ENCODE results near the gene HPRT1. TPM values are rescaled to one million over a fixed set of nuclear protein-coding genes. Genes with fewer than 3 reads are reported as not detected.
A peak's percentile ranks its signal among the peaks of the same experiment; 100 is the strongest.

Gene HPRT1
- total and polyA plus RNA-seq, 2 experiments from 2014 or later = 6.5 to 14.0 TPM

GRCh38 chrX:134544513-134545151 lies 84.7 kb downstream of the HPRT1 start:
- WGBS (ENCODE audit: low lambda C conversion rate, missing lambda C conversion rate) = 47% methylated on average over 35 of the region's 52 CpGs
- Histone ChIP-seq H4K20me1 (ENCODE audit: insufficient read depth, poor library complexity, severe bottlenecking) (no peaks in the 10 kb centered on the region), H3K4me2 (peak overlapping the region; percentile 87)

DNA sequence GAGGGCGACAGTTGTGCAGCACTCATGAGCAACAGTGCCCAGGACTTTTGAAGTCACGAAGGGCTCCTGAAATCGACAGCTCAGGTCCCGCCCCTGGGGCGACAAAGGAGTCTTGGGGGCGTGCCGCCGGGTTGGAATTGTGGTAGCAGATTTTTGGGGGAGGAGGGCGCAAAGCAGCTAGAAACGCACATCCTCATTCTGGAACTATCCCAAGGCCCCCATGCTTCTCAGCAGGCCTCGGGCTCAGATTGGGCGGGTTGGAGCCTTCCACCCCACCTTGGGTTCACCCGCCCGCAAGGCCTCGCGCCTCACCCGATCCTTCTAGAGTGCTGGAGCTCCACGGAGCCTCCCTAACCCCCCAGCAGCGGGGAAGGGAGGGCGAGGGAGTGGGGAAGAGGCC lies 85.5 kb downstream of the HPRT1 start:
- H3K36me3 ChIP-seq (replicated peaks; ENCODE audit: insufficient read depth, low read depth) = no peaks in the 10 kb centered on the region
- H3K4me3 ChIP-seq = no peak overlapping the region
- H3K9me2 ChIP-seq (replicated peaks; ENCODE audit: insufficient read depth) = no peaks in the 10 kb centered on the region
- H3K79me2 ChIP-seq = peaks cover 16% of the 10 kb centered on the region
- H4K20me1 ChIP-seq (ENCODE audit: insufficient read depth, poor library complexity, severe bottlenecking) = no peaks in the 10 kb centered on the region
- TF ChIP-seq CTCF (IDR thresholded peaks at IDR 0.05; ENCODE audit: poor library complexity) (no peak), EZH2phosphoT487 (IDR thresholded peaks at IDR 0.05; ENCODE audit: low read depth, severe bottlenecking, unreplicated experiment) (no peak), EZH2 (IDR thresholded peaks at IDR 0.05; ENCODE audit: borderline replicate concordance) (no peak)
- no peak overlapping the region for H2AFZ ChIP-seq
- H3K4me2 ChIP-seq = peak overlapping the region; percentile 87
- peak overlapping the region; percentile 58 for H3K27ac ChIP-seq
- WGBS (ENCODE audit: low lambda C conversion rate, missing lambda C conversion rate) = 83% methylated on average over 19 of the region's 20 CpGs
- no peaks in the 10 kb centered on the region for H3K9me3 ChIP-seq (ENCODE audit: low read depth)
- no peaks in the 10 kb centered on the region for H3K27me3 ChIP-seq
- no peaks in the 10 kb centered on the region for H3K4me1 ChIP-seq (ENCODE audit: insufficient read depth)
- DNase-seq (ENCODE audit: low spot score) = no peak

More at GRCh38 chrX:134544513-134545151, 84.7 kb downstream of the HPRT1 start:
- no peak overlapping the region for H2AFZ ChIP-seq
- H3K4me1 ChIP-seq (ENCODE audit: insufficient read depth) = no peaks in the 10 kb centered on the region
- peak; percentile 32 for DNase-seq (ENCODE audit: low spot score)
- H3K27ac ChIP-seq = peak overlapping the region; percentile 58
- TF ChIP-seq EZH2 (IDR thresholded peaks at IDR 0.05; ENCODE audit: borderline replicate concordance) (no peak), EZH2phosphoT487 (IDR thresholded peaks at IDR 0.05; ENCODE audit: low read depth, severe bottlenecking, unreplicated experiment) (no peak), CTCF (IDR thresholded peaks at IDR 0.05; ENCODE audit: poor library complexity) (no peak)
- H3K9me3 ChIP-seq (ENCODE audit: low read depth) = no peaks in the 10 kb centered on the region
- H3K9me2 ChIP-seq (replicated peaks; ENCODE audit: insufficient read depth) = no peaks in the 10 kb centered on the region
- H3K4me3 ChIP-seq = no peak overlapping the region
- no peaks in the 10 kb centered on the region for H3K27me3 ChIP-seq
- peaks cover 16% of the 10 kb centered on the region for H3K79me2 ChIP-seq
- no peaks in the 10 kb centered on the region for H3K36me3 ChIP-seq (replicated peaks; ENCODE audit: insufficient read depth, low read depth)

DNA sequence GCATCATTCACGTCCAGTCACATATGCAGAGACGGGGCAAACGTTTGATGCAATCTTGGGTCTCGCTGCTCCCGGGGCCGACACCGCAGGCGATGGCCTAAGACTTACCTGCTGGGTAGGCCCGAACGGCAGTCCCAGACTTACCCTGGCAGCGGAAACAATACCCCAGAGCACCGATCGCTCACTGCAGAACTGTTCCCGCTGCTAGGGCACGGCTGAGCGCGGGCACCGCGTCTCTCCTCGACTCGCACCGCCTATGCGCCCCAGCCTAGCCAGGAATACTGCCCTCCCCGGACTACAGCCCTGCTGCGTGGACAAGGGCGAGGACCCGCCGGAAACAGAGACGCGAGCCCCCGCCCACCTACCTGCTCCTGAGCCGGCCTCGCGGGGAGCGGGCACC lies 86.2 kb downstream of the HPRT1 start:
- no peaks in the 10 kb centered on the region for H3K4me1 ChIP-seq (ENCODE audit: insufficient read depth)
- H3K36me3 ChIP-seq (replicated peaks; ENCODE audit: insufficient read depth, low read depth) = no peaks in the 10 kb centered on the region
- H3K27me3 ChIP-seq = no peaks in the 10 kb centered on the region
- 78% methylated on average over 33 of the region's 35 CpGs for WGBS (ENCODE audit: low lambda C conversion rate, missing lambda C conversion rate)
- H3K27ac ChIP-seq = no peak overlapping the region
- H2AFZ ChIP-seq = no peak overlapping the region
- no peak for DNase-seq (ENCODE audit: low spot score)
- H3K9me3 ChIP-seq (ENCODE audit: low read depth) = no peaks in the 10 kb centered on the region
- TF ChIP-seq CTCF (IDR thresholded peaks at IDR 0.05; ENCODE audit: poor library complexity) = no peak
- TF ChIP-seq EZH2phosphoT487 (IDR thresholded peaks at IDR 0.05; ENCODE audit: low read depth, severe bottlenecking, unreplicated experiment) = no peak
- no peak for TF ChIP-seq EZH2 (IDR thresholded peaks at IDR 0.05; ENCODE audit: borderline replicate concordance)
- H3K79me2 ChIP-seq = peaks cover 16% of the 10 kb centered on the region
- H3K9me2 ChIP-seq (replicated peaks; ENCODE audit: insufficient read depth) = no peaks in the 10 kb centered on the region
- H3K4me3 ChIP-seq = no peak overlapping the region
- peak overlapping the region; percentile 87 for H3K4me2 ChIP-seq
- no peaks in the 10 kb centered on the region for H4K20me1 ChIP-seq (ENCODE audit: insufficient read depth, poor library complexity, severe bottlenecking)
